BJ (cell line): ENCODE data around the gene CLTCL1. TPM values are rescaled to one million over a fixed set of nuclear protein-coding genes. Genes with fewer than 3 reads are reported as not detected.

Experiments used
- CTCF ChIA-PET: fragments of 350-600 bp; formaldehyde crosslinking; extraction: SDS; loops from one replicate; lab custom pipeline; 2021; ENCODE audit warnings: antibody characterized with exemption, inconsistent platforms; lab: Yijun Ruan, JAX
- POLR2A ChIA-PET: fragments of 300-600 bp; sonication (Branson Sonifier 250); formaldehyde crosslinking; extraction: SDS; loops from one replicate; lab custom pipeline; 2021; ENCODE audit warnings: antibody characterized with exemption; lab: Charles Lee
- DNase-seq: peaks from one replicate; pipeline ENCODE4 v3.0.0-alpha.2; 2011; ENCODE audit warnings: low read depth
- H3K27me3 ChIP-seq: 2 replicates; pipeline ENCODE4 v1.6.0; 2011; ENCODE audit warnings: low read length; ENCODE audit not compliant: control insufficient read depth, insufficient read depth
- H3K36me3 ChIP-seq: 2 replicates; pipeline ENCODE4 v1.5.1; 2011; ENCODE audit warnings: low read length; ENCODE audit not compliant: control insufficient read depth, insufficient read depth
- H3K4me3 ChIP-seq: 2 replicates; pipeline ENCODE4 v1.5.1; 2011; ENCODE audit warnings: low read depth, mild to moderate bottlenecking, control low read depth, low read length
- polyA plus RNA-seq: library from polyadenylated mRNA; depleted of rRNA; stranded (reverse); fragments of >200 nt; gene quantifications from 2 replicates; pipeline ENCODE4 v1.2.3, GENCODE V29; 2011
- TF ChIP-seq, protein P1 (sequence below): IDR thresholded peaks from 2 replicates; pipeline ENCODE4 v1.5.1; 2011; ENCODE audit warnings: low read depth, mild to moderate bottlenecking, control low read depth, inconsistent platforms, low read length, moderate library complexity; ENCODE audit not compliant: insufficient read depth

CLTCL1 gene
- polyA plus RNA-seq, 1 experiment, result 14.0 TPM

DNA sequence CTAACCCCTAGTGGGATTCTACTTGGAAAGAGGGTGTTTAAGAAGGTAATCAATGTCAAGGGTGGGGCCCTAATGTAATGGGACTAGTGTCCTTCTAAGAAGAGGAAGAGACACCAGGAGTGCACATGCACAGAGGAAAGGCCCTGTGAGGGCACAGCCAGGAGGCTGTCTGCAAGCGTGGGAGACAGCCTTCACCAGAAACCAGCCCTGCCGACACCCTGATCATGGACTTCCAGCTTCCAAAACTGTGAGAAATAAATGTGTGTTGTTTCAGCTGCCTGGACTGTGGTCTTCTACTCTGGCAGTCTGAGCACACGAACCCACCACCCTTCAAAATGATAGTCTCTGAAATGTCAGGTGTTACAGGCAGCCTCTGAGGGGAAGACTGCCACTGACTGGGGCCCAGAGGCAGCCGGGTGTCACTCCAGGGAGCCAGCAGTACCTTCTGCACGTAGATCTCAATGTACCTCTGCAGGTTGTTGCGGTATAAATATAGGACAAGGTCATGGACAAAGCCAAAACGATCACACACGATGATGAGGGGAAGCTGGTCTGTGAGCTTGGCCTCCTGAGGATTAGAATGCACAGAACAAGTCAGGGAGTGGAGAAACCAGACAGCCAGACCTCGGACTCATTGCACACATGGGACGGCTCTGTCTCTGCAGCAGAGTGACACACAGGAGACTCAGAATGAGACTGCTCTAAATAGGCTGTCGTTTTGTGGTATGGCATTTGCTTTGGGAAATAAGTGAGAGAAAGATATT, 69.1 kb downstream of the CLTCL1 start:
- Histone ChIP-seq H3K4me3 (no peak overlapping the region), H3K36me3 (peaks cover 14% of the 10 kb centered on the region), H3K27me3 (no peaks in the 10 kb centered on the region)
- POLR2A ChIA-PET, result no interaction called here
- CTCF ChIA-PET, result no interaction called here
- TF ChIP-seq, protein P1, sequence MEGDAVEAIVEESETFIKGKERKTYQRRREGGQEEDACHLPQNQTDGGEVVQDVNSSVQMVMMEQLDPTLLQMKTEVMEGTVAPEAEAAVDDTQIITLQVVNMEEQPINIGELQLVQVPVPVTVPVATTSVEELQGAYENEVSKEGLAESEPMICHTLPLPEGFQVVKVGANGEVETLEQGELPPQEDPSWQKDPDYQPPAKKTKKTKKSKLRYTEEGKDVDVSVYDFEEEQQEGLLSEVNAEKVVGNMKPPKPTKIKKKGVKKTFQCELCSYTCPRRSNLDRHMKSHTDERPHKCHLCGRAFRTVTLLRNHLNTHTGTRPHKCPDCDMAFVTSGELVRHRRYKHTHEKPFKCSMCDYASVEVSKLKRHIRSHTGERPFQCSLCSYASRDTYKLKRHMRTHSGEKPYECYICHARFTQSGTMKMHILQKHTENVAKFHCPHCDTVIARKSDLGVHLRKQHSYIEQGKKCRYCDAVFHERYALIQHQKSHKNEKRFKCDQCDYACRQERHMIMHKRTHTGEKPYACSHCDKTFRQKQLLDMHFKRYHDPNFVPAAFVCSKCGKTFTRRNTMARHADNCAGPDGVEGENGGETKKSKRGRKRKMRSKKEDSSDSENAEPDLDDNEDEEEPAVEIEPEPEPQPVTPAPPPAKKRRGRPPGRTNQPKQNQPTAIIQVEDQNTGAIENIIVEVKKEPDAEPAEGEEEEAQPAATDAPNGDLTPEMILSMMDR, result no peak
- no peak for DNase-seq

DNA sequence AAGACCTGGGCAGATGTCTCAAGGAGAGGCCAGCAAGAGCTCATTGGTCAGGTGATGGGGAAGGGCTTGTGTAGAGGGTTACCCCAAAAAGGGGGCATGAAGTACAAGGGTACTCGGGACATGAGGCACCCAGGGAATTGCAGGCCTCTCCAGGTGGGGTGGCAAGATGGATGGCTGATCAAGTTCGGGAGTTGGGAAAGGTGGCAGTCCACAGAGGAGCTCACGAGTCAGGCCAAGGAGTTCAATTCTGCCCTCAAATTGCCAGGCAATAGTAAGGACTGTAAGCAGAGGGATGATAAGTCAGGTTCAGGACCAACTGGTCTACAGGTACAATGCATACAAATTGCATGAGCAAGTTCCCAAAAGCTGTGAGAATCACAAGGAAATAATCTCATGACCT, 70.7 kb downstream of the CLTCL1 start:
- Histone ChIP-seq H3K4me3 (no peak overlapping the region), H3K36me3 (peaks cover 14% of the 10 kb centered on the region), H3K27me3 (no peaks in the 10 kb centered on the region)
- CTCF ChIA-PET, result interaction anchor here (0.9 to 1.3 kb wide), 2 partner anchors 9 to 25 kb away, joined by 3 to 5 read pairs; no protein-coding TSS in a partner anchor
- TF ChIP-seq, protein P1, result no peak
- no peak for DNase-seq
- POLR2A ChIA-PET, result no interaction called here

DNA sequence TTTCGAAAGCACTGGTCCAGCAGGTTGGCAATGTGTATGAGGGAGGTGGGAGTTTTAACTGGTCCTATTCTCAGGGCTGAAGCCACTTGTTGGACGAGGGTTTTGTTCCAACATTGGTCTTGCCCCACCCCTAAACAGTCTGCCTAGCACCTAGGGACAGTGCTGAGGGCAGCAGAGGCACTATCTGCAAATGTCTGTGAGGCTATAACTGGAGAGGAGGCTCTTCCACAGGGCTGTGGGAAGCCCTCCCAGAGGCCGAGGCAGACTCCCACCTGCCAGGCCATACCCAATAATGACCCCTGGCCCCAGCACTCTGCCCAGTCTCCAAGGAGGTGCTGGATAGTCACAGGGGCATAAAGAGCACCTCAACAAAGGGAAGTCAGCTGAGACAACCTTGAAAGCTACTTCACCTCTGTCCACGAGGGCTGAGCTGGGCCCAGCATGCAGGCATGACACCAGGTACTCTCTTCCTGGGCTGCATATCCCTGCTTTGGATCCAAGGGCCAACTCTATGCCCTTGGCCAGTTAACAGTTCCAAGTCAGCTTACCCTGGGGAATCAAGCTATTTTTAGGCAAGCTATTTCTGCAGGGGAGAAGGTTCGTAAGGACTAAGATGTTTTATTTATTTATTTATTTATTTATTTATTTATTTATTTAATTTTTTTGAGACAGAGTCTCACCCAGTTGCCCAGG, 72.8 kb downstream of the CLTCL1 start:
- H3K27me3 ChIP-seq, result no peaks in the 10 kb centered on the region
- H3K36me3 ChIP-seq, result peaks cover 16% of the 10 kb centered on the region
- CTCF ChIA-PET, result interaction anchor here (1.0 kb wide), 1 partner anchor 152 kb away, joined by 3 read pairs; no protein-coding TSS in a partner anchor
- POLR2A ChIA-PET, result no interaction called here
- TF ChIP-seq, protein P1, result no peak
- DNase-seq, result no peak
- H3K4me3 ChIP-seq, result no peak overlapping the region

DNA sequence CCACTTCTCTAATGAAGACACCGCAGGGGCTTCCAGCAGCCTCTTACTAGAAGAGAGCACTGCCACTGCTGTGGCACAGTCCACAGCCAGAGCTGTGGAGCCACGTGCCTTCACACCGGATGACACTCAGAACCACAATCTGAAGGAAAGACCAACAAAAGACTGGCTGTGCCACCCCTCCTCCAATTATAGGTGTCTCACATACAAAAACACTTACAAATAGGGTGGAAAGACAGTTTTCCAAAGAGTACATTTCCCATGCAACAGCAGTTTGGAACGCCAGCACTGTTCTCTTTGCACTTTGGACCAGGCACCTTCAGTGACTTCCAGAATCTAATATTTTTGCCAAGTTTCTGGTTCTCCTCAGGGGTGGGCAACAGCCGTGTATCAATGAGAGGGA, 74.9 kb downstream of the CLTCL1 start:
- ChIA-PET CTCF (no interaction called here), POLR2A (no interaction called here)
- no peak for DNase-seq
- H3K36me3 ChIP-seq, result peaks cover 9% of the 10 kb centered on the region
- H3K4me3 ChIP-seq, result no peak overlapping the region
- TF ChIP-seq, protein P1, result no peak
- no peaks in the 10 kb centered on the region for H3K27me3 ChIP-seq

DNA sequence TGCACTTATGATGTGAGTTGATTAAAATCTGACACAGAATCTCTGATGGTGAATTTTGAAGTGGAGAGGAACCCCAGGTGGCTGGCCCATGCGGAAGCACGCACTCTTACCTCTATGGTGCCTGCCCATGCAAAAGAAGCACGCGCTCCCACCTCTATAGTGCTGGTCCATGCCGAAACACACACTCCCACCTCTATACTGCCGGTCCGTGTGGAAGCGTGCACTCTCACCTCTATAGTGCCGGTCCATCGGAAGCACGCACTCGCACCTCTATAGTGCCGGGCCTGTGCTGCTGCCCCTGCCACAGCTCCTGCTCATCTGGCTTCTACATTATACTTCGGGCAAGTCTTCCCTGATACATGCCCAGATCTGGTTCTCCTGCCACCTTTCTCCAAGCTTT, 76.2 kb downstream of the CLTCL1 start:
- CTCF ChIA-PET, result interaction anchor here (1.6 kb wide), 1 partner anchor 8 kb away, joined by 3 read pairs; no protein-coding TSS in a partner anchor

More for the DNA sequence above, 76.2 kb downstream of the CLTCL1 start:
- Histone ChIP-seq H3K36me3 (peaks cover 4% of the 10 kb centered on the region), H3K4me3 (no peak overlapping the region), H3K27me3 (no peaks in the 10 kb centered on the region)
- no peak for DNase-seq
- TF ChIP-seq, protein P1, result no peak
- POLR2A ChIA-PET, result no interaction called here
